NCI-H82 treated with DMSO at 0.1 percent for 48 hours (cell line): Measurements from ENCODE around the gene EIF3K.

Experiments used
- DNase-seq: peaks from one replicate; lab custom pipeline; 2025; ENCODE audit not compliant: unreplicated experiment; lab: John Stamatoyannopoulos, UW

Gene EIF3K

GRCh38 chr19:38648769-38649304, 29.8 kb downstream of the EIF3K start:
- no peak for DNase-seq

- DNase-seq: no peak
These were observed 30.6 kb downstream of the EIF3K start for GRCh38 chr19:38649305-38650171.

DNA sequence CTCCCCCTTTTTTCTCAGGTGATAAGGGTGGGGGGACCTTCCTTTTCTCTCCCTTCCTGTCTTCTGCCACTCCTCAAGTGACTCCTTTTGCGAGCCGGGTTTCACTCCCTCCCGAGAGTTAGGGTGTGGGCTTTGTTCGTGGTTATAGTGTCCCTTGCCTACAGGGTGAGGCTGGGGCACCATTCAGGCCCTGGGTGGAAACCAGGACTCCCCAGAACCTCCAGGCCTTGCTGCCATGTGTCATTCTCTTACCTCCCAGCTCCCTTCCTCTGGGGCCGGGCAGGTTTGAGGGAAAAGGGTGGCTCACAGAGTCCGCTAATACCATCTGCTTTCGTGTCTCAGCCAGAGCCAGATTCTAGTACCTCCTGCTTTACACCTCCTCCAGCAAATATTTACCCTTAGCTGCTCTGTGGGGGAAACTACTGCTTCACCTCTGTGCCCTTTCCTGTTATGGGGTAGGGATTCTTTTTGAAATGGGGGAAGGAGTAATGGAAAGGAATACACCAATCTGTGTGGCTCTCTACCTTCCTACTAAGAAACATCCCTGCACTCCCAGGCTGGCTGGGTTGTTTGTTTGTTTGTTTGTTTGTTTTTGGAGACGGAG, 31.3 kb downstream of the EIF3K start:
- no peak for DNase-seq

DNA sequence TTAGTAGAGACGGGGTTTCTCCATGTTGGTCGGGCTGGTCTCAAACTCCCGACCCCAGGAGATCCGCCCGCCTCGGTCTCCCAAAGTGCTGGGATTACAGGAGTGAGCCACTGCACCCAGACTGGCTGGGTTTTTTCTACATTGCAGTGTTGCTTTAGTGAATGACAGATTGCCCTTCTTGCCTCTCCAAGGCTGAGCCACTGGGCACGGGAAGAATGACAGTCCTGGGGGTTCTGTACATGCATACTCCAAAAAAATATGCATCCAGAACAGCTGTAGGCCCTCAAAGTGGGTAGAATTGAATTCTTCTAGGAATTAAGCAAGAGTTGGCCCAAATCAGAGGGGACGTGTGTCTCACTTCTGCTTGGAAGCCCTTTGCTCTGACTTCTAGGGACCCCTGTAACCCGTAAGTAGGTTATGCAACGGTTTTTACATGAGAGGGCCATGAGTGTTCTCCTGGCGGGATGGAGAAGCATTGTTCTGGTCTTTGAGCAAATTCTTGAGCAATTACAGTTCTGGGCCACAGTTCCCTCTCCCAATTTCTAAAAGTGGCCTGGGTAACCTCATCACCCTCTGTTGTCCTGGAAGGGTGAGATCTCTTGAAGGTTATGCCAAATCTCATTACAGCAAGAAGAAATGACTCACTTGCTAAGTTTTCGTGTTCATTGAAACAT, 32.1 kb downstream of the EIF3K start:
- no peak for DNase-seq

DNA sequence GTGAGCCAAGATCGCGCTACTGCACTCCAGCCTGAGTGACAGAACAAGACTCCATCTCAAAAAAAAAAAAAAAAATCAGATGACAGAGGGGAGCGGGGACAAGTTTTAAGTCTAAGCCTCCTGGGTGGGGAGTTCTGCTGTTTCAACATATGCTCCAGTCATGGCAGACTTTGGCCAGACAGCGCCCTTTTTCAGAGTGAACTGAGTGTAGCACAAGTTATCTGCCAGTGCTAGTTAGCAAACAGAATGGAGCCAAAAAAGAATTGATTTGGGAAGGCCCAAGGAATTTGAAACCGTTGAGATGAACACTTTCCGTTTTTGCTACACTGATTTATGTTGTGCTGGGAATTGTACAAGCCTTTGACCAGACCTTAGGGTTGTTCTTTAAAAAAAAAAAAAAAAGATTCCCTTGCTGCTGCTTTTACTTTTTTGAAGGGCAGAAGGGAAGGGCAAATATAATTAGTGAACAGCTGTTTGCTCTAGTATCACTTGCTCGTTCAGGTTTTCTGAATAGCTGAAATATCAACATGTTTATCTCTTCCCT, 34.1 kb downstream of the EIF3K start:
- DNase-seq: peak; percentile 29

DNA sequence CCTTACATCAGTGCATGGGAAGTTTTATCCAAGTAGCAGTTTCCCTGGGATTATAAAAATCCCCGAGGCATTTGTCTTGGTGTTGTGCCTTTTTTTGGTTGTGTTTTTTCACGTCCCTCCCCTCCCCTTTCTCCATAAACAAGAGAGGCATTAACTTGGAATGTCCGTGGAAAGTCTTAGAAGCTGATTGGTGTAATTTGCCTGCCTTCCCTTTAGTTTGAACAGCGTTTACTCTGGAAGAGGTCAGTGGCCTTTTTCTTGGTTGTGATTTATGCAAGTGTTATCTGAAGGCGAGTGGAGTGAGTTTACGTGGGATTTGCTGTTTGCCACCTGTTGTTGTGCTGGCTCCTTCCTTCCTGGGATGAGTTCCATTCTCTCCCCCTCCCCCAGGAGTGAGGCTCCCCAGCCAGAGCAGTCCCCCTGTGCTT, 35.7 kb downstream of the EIF3K start:
- peak; percentile 59 for DNase-seq

DNA sequence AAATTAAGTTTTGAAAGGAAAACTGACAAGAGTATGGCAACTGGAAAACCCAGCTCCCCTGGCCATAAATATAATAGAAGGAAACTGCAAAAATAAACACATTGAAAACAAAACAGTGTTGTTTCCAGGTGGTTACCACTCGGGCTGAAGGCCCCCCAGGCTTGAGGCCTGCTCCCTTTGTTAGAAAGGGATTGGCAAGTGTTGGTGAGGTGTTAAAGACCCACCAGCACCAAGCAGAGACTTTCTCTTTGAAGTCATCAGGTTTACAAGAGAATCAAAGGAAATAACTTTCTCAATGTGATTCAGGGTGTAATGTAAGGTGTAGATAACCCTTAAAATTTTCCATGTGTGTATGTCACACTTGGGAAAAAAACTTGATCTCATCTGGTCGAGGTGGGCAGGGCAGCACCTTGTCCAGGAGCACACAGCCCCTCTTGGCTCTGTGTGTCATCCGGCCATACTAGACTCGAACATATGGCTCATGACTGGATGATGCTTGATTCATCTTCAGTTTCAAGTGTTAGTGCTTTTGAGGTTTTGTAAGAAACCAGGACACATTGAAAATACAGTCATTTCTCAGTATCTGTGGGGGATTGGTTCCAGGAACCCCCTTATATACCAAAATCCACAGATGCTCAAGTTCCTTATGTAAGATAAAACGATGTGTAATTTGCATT, 36.3 kb downstream of the EIF3K start:
- no peak for DNase-seq

DNA sequence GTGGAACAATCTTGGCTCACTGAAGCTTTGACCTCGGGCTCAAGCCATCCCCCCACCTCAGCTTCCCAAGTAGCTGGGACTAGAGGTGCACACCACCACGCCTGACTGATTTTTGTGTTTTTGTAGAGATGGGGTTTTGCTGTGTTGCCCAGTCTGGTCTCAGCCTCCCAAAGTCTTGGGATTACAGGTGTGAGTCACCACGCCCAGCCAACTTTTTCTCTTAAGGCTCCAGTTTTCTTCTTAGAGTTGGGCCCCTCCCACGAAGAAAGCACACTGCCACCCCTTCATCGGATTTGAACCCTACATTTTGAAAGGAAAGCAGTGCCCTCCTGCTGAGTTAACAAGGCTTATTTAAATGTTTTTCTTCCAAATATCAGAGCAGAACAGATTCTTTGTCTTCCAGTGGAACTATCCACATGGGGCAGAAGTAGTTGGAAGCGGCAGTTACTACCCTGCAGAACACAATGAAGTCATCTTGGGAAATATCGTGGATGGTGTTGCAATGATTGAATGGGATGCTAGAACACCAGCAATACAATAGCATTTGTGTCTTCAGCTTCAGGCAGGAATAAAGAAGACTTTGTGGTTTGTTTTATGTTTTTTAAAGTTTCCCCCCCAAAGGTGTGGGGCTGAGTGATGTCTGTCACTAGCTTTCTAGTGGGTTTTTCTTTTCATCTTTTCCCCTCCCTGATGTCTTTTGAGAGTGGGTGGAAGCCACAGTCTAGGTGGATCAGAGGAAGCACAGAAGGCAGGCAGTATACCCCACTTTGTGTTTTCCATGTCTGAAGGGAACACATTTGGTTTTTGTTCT, 37.4 kb downstream of the EIF3K start:
- DNase-seq: no peak

DNA sequence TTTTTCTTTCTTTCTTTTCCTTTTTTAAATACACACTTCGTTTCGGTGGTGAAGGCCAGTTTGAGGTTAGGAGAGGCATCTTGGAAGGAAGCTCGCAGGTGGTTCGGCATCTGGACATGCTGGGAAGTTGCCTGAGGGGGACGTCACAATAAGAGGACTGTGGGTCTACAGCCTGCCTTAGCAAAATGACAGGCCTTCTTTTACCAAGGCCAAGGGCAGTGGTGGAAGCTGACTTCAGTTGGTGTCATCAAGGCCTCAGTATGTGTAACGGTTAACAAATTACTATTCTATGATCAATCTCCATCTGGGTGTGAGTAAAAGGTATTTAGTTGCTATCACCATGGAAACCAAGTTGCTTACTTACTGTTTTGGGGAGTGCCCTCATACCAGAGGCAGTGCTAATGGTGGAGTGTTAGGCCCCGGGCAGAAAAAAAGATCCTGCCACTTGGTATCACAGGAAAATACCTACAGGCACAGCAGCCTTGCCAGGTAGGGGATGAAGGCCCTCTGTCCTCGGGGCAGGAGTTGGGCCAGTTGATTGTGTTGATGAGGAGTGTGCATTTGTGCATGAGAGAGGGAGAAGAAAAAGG, 38.7 kb downstream of the EIF3K start:
- no peak for DNase-seq

DNA sequence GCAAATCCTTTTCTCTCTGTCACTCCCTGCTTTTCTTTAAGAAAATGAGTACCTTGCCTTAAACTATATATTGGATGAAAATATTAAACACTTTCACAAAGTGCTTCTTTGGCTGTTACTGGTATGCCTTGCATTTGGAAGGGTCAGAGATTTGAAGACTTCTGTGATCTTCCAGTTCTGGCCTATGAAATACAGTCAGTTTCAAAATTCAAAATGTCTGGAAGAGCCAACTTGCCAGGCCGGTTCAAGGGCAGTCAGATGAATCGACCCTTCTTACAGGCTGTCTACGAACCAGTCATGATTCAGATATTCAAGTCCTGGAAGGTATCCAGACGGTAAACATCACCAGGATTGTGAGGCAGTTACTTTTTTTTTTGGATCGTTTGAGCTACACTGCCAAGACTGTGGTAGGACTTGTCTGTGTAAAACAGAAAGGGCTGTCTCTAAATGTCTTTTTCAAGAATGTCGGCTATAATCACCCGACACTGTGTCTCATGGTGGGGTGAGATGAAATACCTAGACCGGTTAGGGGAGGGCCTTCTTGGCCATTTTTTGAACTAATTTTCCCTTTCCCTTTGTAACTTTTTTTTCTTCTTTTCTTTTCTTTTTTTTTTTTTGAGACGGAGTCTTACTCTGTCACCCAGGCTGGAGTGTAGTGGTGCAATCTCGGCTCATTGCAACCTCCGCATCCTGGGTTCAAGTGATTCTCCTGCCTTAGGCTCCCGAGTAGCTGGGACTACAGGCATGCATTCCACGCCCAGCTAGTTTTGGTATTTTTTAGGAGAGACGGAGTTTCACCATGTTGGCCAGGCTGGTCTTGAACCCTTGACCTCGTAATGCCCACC, 39.7 kb downstream of the EIF3K start:
- no peak for DNase-seq

DNA sequence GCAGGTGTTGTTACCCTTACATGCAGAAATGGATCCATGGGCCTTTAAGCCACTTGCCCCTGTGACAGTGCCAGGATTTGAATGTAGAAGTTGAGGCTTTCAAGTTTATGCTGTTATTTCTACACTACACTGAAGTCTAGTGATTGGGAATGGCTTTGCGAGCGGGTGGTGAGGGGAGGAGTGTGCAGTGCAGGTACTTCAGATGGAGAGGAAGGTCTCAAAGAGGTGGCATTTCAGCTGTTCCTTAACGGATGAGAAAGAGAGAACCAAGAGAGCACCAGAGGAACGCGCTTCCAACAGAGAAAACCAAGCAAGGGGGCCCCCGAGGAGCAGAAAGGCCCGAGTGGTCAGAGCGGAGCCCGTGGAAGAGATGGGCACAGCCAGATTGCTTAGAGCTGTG, 41.7 kb downstream of the EIF3K start:
- DNase-seq: no peak

- DNase-seq: no peak
These were observed 42.1 kb downstream of the EIF3K start for GRCh38 chr19:38661136-38661535.

- DNase-seq: no peak
These were observed 43.0 kb downstream of the EIF3K start for GRCh38 chr19:38661996-38662395.

GRCh38 chr19:38662537-38663155, 43.7 kb downstream of the EIF3K start:
- DNase-seq: no peak

GRCh38 chr19:38663156-38663651, 44.2 kb downstream of the EIF3K start:
- DNase-seq: no peak

DNA sequence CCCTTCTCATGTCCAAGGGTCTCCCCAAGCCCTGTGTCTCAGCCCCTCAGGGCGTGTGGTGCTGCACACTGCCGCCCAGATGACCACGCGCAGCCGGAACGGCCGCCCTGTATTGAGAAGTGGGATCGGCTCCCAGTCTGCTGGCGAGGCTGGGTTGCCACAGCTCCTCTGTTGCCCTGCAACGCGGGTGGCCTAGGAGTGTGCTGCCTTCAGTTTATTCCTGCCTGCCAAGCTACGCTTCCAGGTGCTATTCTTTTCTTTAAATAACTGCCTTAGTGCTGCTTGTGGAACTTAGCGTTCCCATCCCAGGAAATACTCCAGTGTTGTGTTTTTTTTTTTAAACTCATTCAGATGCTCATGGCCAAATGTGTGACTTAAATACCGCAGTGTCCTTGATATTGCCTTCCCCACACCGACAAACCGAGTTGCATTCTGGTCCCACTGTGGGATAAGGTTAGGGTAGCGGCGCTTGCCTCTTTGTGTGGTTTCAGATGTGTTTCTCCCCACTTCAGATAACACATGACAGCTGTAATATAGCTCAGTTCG, 45.0 kb downstream of the EIF3K start:
- DNase-seq: no peak

DNA sequence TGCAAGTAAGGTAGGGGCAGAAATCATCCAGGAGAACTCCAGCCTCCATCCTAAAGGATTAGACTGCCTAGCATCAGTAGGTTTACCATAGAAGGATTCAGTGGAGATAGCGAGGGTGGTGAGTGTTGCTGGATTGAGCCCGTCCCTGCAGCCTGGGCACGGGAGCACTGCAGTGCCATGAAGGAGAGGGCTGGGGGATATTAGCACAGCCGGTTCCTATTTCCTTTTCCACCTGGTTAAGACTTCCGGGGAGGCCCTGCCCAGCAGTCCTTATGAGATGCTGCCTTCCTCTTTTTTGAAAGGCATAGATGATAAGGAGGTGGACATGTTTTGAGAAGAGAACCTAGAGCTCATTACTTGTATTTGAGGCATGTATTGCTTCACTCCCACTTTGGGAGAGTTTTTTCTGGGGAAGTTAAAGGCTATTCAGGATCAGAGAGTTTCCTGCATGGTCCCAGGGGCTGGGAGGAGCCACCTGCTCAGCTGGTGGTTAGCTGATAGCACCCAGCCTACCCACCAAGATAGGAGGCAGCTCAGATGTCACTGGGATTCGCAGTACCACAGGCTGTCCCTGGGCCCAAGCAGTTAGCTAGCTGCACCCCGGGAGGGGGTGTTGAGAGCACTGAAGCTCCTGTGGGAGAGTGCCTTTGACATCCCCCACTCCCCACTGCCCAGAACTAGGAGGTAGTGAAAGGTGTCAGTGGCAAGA, 45.7 kb downstream of the EIF3K start:
- no peak for DNase-seq
